SK-N-MC (cell line): ENCODE measurements around the gene SH3PXD2A.

Experiments used
- EZH2 ChIP-seq: fragments of 200-600 bp; sonication (generic); IDR thresholded peaks from one replicate; pipeline ENCODE4 v1.6.1; 2017; ENCODE audit warnings: antibody characterized with exemption
- FOXP2 ChIP-seq: optimal IDR thresholded peaks from 2 replicates; pipeline ENCODE3; 2011; ENCODE audit warnings: mild to moderate bottlenecking, moderate library complexity; ENCODE audit not compliant: insufficient read depth; ENCODE audit errors: extremely low read length, control extremely low read depth
- POLR2AphosphoS5 ChIP-seq: IDR thresholded peaks from 2 replicates; pipeline ENCODE4 v1.6.1; 2012; ENCODE audit warnings: mild to moderate bottlenecking, low read depth, low read length, borderline replicate concordance

DNA sequence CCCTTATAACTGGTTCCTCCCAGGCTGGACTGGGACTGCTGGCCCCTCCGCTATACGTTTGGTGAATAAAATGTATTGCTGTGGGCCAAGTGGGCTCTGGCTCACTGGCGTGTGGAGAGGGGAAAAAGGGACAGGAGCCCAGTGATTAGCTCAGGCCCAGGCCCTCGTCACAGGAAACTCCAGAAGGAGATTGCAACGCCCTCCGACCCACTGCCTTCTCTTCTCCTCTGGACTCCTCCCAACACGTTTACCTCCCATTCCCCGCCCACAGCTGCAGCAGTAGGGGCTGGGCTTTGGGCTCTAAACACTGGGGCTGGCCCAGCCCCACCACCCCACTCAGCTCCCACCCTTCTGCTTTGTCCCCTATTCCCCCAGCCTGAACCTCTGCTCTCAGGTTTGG, 188.0 kb downstream of the SH3PXD2A start:
- TF ChIP-seq EZH2 (no peak), POLR2AphosphoS5 (no peak), FOXP2 (no peak)
